HG02588 (cell line): Measurements from ENCODE around the gene SFSWAP.

ENCODE experiments used
- ATAC-seq: cut with Tn5 transposase; IDR thresholded peaks from one replicate; pipeline ENCODE4 v1.9.1; 2021; ENCODE audit warnings: mild to moderate bottlenecking, moderate library complexity; ENCODE audit not compliant: unreplicated experiment

The SFSWAP gene

GRCh38 chr12:131830914-131831571, 120.2 kb downstream of the SFSWAP start:
- no peak for ATAC-seq

GRCh38 chr12:131831635-131832041, 120.7 kb downstream of the SFSWAP start:
- ATAC-seq, result no peak

DNA sequence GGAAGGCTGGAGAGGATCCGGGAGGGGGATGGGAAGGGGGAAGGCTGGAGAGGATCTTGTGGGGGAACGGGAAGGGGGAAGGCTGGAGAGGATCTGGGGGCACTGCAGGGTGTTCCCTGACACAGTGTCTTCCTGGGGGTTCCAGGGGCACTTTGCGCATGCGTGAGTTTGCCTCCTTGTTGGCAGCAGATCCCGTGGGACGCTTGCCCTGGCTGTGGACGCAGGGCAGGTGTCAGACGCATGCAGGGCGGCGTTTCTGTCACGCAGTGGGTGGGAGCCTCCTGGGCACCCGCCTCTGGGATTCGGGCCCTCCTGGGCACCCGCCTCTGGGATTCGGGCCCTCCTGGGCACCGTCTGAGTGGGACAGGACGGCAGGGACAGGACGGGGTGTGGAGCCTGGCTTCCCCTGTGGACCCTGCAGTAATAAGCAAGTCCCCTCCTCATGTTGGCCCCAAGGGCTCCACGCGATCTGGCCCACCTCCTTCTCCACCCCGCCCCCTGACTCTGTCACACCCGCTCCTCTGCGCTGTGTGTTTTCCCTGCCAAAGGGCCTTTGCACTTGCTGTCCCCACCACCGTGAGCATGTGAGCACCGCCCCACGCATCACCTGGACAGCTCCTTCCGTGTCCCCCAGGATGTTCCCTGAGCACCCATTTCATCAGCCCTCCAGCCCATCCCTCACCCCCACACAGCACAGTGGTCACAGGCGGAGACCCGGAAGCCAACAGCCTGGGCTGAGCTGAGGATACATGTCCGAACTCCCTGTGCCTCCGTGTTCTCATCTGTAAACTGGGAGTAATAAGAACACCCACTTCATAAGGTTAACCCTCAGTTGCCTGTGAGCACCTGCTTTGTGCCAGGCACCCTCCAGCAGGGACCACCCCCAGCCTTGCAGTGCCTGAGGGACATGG, 121.7 kb downstream of the SFSWAP start:
- no peak for ATAC-seq

GRCh38 chr12:131833288-131833895, 122.5 kb downstream of the SFSWAP start:
- no peak for ATAC-seq

- ATAC-seq, result no peak
Measured at GRCh38 chr12:131833896-131834641, 123.2 kb downstream of the SFSWAP start.

- ATAC-seq, result no peak
Measured at GRCh38 chr12:131834798-131835615, 124.1 kb downstream of the SFSWAP start.

DNA sequence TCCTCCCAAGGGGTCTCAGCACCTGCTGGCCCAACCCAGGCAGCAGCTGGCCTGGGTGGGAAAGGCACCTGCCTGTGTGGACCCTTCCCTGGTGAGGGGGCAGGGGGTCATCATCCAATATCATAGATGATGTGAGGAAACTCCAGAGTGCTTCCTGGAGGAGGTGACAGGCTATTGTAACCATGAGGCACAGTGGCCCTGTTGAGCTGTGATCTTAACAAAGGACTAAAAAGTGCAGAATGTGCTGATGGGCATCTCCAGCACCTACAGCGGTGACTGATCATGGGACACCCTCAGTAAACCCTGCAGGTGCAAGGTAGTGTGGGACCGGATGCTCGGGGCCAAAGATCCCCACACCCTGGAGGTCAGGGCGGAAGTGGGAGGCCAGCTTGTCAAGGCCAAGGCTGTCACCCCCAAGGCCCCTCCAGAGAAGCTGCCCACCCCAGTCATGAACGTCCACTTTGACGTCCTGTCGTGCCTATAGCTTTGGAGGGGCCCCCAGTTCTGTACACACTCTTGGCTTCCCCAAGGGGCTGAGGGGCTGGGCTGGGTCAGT, 124.8 kb downstream of the SFSWAP start:
- no peak for ATAC-seq

DNA sequence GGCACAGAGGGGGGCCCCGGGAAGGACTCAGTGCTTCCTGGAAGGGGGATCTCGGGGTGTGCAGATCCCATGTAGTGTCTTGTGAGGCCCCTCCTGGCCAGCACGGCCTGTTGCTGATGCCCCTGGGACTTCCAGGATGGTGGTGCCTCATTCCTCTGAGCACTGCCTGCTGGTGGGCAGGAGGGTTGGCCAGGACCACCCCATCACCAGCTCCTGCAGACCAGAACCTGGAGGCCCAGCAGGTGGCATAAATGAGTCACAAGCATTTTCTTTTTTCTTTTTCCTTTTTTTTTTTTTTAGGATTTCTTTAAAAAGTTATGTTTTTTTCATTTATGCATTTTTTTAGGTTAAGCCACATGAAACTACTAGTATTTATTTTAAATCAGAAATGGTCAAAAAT, 125.3 kb downstream of the SFSWAP start:
- ATAC-seq, result no peak

DNA sequence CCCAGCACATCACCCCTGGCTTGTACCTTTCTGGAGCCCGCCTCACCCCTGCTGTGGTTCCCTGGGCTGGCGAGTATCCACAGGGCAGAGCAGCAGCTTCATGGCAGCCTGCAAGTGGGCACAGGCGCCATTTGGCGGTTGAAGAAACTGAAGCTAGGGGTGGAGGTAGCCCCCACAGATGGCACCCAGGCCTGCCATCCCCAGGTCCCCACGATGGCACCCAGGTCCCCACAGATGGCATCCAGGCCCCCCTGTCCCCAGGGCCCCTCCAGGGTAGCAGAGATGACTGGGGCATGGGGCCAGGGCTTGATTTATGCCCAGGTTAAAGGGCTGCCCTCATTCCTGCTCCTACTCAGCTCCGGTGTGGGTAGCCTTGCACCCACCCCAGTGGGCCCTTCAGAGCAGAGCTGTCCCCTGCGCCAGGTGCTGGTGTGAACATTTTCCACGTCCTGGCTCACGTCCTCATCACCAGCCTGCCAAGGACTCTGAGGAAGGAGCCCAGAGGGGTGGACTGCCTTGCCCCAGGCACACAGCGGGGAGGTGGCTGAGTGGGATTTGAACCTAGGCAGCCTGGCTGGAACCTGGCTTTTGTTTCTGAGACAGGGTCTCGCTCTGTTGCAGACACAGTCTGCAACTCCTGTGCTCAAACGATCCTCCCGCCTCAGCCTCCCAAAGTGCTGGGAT, 126.0 kb downstream of the SFSWAP start:
- ATAC-seq, result no peak

- no peak for ATAC-seq
Measured at GRCh38 chr12:131840643-131841416, 129.9 kb downstream of the SFSWAP start.

DNA sequence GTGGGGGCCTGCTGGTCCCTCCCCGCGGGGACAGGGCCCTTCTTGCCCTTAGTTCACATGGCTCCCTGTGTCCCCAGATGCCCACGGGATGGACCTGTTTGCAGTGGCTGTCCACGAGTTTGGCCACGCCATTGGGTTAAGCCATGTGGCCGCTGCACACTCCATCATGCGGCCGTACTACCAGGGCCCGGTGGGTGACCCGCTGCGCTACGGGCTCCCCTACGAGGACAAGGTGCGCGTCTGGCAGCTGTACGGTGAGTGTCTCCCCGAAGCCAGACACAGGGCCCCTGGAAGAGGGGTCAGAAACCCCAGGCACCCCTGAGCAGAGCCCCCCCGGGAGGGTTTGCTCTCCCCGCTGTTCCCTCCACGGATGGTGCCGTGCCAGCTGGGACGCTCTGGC, 130.7 kb downstream of the SFSWAP start:
- ATAC-seq, result no peak

DNA sequence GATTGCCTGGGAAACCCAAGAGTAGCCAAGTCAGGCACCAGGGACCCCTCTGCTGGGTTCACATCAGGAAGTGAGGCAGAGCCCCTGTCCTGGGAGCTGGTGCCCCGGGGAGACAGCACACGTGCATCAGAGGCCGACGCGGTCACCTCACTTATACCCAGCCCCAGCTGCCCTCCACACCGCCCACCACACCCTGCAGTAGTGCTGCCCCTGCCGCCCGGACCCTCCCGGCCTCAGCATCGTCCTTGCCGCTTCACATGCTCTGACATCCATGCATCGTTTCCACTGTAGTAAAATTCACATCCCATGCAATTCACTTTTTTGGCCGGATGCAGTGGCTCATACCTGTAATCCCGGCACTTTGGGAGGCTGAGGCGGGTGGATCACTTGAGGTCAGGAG, 131.3 kb downstream of the SFSWAP start:
- no peak for ATAC-seq

- no peak for ATAC-seq
Measured at GRCh38 chr12:131843527-131843926, 132.6 kb downstream of the SFSWAP start.

DNA sequence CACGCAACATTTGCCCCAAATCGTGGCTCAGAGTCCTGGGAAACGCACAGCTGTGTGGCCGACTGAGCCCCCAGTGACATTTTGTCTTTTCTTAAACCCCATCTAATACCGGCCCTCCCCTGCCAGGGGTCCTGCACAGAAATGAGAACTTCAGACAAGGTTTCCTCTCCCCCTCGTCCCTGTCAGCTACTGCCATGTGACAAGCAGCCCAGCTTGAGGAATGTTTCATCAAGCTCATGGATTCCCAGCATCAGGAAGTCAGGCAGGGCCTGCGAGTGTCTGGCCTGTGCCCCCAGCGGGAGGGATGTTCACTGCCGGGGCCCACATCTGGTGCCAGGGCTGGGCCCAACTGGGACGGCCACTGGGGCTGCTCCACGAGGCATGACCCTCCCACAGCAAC, 133.2 kb downstream of the SFSWAP start:
- no peak for ATAC-seq

DNA sequence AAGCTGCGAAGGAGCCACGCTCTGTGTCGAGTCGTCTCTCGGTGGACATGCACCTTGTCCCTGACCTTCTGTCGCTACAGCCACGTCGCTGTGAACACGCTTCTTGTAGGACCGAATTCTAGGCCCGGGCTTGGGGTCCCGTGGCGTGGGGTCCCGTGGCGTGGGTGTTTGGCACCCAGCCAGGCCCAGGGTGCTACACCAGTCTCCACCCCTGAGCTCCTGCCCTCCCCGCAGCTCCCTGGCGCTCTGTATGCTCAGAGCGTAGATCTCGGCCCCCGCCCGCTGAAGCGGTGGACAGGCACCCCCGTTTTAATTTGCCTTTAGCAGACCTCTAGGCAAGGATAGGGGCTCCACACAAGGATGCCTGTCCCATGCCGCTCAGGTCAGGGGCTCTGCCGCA, 133.8 kb downstream of the SFSWAP start:
- ATAC-seq, result no peak

DNA sequence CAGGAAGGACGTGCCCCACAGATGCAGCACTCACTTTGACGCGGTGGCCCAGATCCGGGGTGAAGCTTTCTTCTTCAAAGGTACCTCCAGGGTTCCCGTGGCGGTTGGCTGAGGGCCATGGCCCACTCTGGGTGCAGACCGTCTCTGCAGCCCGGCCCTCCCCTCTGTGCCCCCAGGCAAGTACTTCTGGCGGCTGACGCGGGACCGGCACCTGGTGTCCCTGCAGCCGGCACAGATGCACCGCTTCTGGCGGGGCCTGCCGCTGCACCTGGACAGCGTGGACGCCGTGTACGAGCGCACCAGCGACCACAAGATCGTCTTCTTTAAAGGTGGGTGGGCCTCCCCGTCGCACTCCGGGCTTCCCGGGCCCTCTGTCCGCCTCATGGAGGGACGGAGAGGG, 134.2 kb downstream of the SFSWAP start:
- no peak for ATAC-seq

DNA sequence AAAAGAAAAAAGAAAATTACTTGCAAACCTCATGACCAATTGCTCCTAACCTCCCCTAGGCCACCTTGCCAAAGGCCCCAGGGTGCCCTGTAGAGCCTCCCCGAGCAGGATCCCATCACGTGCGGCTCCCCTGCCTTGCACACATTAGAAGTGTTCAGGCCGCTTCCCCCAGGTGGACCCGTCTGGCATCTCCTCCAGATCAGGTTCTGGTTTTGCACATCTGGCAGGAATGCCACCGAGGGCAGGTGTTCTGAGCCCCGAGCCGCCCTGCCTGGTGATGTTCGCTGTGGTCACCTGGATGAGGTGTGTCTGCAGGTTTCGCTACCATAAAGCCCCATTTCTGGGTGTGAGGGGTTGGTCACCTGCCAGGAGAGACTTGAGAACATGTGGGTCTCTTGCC, 136.6 kb downstream of the SFSWAP start:
- no peak for ATAC-seq

GRCh38 chr12:131848753-131849152, 137.9 kb downstream of the SFSWAP start:
- no peak for ATAC-seq
